Ovary (tissue), 9 donors: Measurements from ENCODE around the gene RPL22L1. TPM values are rescaled to one million over a fixed set of nuclear protein-coding genes. Genes with fewer than 3 reads are reported as not detected.

Experiments used
- DNase-seq, 5 donors: peaks; one replicate each; pipeline ENCODE4 v3.0.0-alpha.2; 2019 to 2020
- H3K27ac ChIP-seq, 2 donors: fragments of 200-600 bp; one replicate each; pipeline versions ENCODE4 v1.5.1 to v1.8.0; 2019 to 2022
- H3K27me3 ChIP-seq: fragments of 200-600 bp; one replicate; pipeline ENCODE4 v1.8.0; 2022
- H3K36me3 ChIP-seq: fragments of 200-600 bp; sonication (generic); one replicate; pipeline ENCODE4 v1.5.1; 2019
- H3K4me1 ChIP-seq: one replicate; pipeline ENCODE4 v1.8.1; 2013; ENCODE audit warnings: mild to moderate bottlenecking, moderate library complexity; ENCODE audit not compliant: insufficient read depth
- H3K4me3 ChIP-seq: fragments of 200-600 bp; sonication (generic); one replicate; pipeline ENCODE4 v1.5.1; 2017
- H3K9me3 ChIP-seq, 2 donors: fragments of 200-600 bp in 1 of 2; sonication (generic) in 1 of 2; one replicate each; pipeline versions ENCODE4 v1.5.1 to v1.8.1; 2013 to 2019; ENCODE audit warnings: mild to moderate bottlenecking in 1 of 2, moderate library complexity in 1 of 2
- EP300 ChIP-seq: sonication (generic); formaldehyde crosslinking; IDR thresholded peaks from one replicate; pipeline ENCODE4 v1.6.1; 2017; ENCODE audit warnings: antibody characterized with exemption
- POLR2A ChIP-seq: fragments of 450-650 bp; IDR thresholded peaks from one replicate; pipeline ENCODE4 v1.6.1; 2017; ENCODE audit warnings: antibody characterized with exemption, mild to moderate bottlenecking, moderate library complexity
- WGBS, 3 donors: extraction: QIAGEN DNeasy Blood & Tissue Kit in 1 of 3; methylation state at CpG; one replicate each; pipeline versions ENCODE4 v1.1.5 to v1.1.7; 2013 to 2017; 5-methylcytosine and 5-hydroxymethylcytosine counted together
- intact Hi-C, 4 donors: fragments of 100-400 bp; cut with DNase I; formaldehyde crosslinking; loops; one replicate each; pipeline versions ENCODE4 v1.11.0 to v1.15.1; 2022 to 2023
- polyA plus RNA-seq, 2 donors: library from polyadenylated mRNA; stranded (reverse); fragments of 200-250 nt in 1 of 2; fragments of 350-450 nt in 1 of 2; fragmentation: Illumina TruSeq in 1 of 2; extraction: RNeasy Lipid Tissue Mini Kit (QIAGEN cat#74804) in 1 of 2; gene quantifications; one replicate each; pipeline ENCODE4 v1.2.3, GENCODE V29; 2013 to 2014
- total RNA-seq, 7 donors: library from RNA; depleted of rRNA in 2 of 7; stranded (reverse); fragments of >200 nt in 2 of 7; fragmentation: NEBNext Ultra II Directional in 3 of 7; extraction: Animal tissue kit (Norgen Biotek cat#: 25700) in 3 of 7; gene quantifications; one replicate each; pipeline versions ENCODE4 v1.1.0 to v1.2.4, GENCODE V29; 2016 to 2023
- TF ChIP-seq, protein P1 (sequence below), 3 donors: fragments of 450-650 bp in 2 of 3; fragments of 200-600 bp in 1 of 3; IDR thresholded peaks; one replicate each; pipeline versions ENCODE4 v1.5.1 to v1.8.0; 2016 to 2022; ENCODE audit warnings: antibody characterized with exemption in 3 of 3, mild to moderate bottlenecking in 1 of 3
- donor health status: DM: no; HTN: no; CAD: no; lungs with moderate emphysema.
- donor health status: DM: no; HTN: no; CAD: no.
- donor health status: Bipolar disorder and iron deficiency.
- donor health status: DM: yes; HTN: yes; CAD: no.
- donor health status: DM: no; HTN: no; CAD: no.
- donor health status: DM: yes; HTN: yes; CAD: no.

The RPL22L1 gene
- total and polyA plus RNA-seq, 9 donors = 41.7 to 171 (median 68.4) TPM

DNA sequence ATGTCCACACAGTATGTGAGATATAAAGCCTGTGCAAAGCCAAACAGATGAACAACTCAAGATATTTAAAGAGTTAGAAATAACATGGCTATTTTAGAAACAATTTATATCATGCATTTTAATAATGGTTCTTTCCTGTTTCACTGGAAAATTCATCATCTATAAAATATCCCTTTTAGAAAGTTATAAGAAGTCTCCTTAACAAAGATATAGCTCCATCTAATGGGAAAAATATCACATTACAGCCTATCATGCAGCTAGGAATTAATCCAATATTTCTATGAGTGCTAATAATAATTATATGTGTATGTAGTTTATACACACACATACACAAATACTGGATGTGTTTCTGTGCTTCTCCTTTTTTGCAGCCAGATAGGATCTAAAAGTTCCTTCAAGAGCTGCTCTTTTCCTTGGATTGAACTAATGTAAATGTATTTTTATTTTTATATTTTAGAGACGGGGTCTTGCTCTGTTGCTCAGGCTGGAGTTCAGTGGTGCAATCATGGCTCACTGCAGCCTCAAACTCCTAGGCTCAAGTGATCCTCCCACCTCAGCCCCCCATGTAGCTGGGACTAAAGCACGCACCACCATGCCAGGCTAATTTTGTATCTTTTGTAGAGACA, 21.6 kb downstream of the RPL22L1 start:
- H3K27ac ChIP-seq = no peak overlapping the region
- intact Hi-C loops = loop anchor here in 1 of 4 donors (10.0 kb wide), 1 partner anchor 434 kb away; the partner anchor contains the start of gene CLDN11
- no peaks in the 10 kb centered on the region for H3K36me3 ChIP-seq
- H3K9me3 ChIP-seq = no peaks in the 10 kb centered on the region
- H3K27me3 ChIP-seq = no peaks in the 10 kb centered on the region
- no peak overlapping the region for H3K4me3 ChIP-seq
- TF ChIP-seq, protein P1, sequence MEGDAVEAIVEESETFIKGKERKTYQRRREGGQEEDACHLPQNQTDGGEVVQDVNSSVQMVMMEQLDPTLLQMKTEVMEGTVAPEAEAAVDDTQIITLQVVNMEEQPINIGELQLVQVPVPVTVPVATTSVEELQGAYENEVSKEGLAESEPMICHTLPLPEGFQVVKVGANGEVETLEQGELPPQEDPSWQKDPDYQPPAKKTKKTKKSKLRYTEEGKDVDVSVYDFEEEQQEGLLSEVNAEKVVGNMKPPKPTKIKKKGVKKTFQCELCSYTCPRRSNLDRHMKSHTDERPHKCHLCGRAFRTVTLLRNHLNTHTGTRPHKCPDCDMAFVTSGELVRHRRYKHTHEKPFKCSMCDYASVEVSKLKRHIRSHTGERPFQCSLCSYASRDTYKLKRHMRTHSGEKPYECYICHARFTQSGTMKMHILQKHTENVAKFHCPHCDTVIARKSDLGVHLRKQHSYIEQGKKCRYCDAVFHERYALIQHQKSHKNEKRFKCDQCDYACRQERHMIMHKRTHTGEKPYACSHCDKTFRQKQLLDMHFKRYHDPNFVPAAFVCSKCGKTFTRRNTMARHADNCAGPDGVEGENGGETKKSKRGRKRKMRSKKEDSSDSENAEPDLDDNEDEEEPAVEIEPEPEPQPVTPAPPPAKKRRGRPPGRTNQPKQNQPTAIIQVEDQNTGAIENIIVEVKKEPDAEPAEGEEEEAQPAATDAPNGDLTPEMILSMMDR (IDR thresholded peaks at IDR 0.05) = peak in 1 of 3 donors; percentile 29
- no peak for TF ChIP-seq POLR2A
- WGBS, 3 donors = 90 to 95% (median 91%) methylated on average over 2 of the region's 2 CpGs
- no peak for DNase-seq
- H3K4me1 ChIP-seq = no peaks in the 10 kb centered on the region

DNA sequence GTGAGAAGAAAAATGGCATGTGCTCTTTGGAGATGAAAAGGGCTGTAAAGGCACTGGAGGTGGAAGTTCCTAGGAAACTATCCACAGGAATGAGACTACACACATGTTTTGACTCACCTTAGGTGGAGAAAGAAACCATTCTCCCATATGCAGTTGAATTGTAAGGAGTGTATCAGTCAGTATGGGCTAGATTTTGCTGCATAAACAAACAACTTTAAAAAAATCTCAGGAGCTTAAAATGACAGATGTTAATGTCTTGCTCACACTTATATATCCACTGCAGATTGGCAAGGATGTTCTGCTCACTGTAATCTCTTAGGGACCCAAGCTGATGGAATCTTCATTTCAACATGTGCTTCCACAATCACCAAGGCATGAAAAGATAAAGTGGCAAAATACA, 25.6 kb downstream of the RPL22L1 start:
- Histone ChIP-seq H3K4me3 (no peak overlapping the region), H3K27me3 (no peaks in the 10 kb centered on the region), H3K9me3 (no peaks in the 10 kb centered on the region), H3K36me3 (no peaks in the 10 kb centered on the region), H3K27ac (no peak overlapping the region), H3K4me1 (no peaks in the 10 kb centered on the region)
- no peak for TF ChIP-seq POLR2A
- no peak for TF ChIP-seq EP300
- TF ChIP-seq, protein P1 (IDR thresholded peaks at IDR 0.05) = no peak
- DNase-seq = no peak
- intact Hi-C loops = loop anchor here in 1 of 4 donors (10.0 kb wide), 1 partner anchor 430 kb away; the partner anchor contains the start of gene CLDN11

DNA sequence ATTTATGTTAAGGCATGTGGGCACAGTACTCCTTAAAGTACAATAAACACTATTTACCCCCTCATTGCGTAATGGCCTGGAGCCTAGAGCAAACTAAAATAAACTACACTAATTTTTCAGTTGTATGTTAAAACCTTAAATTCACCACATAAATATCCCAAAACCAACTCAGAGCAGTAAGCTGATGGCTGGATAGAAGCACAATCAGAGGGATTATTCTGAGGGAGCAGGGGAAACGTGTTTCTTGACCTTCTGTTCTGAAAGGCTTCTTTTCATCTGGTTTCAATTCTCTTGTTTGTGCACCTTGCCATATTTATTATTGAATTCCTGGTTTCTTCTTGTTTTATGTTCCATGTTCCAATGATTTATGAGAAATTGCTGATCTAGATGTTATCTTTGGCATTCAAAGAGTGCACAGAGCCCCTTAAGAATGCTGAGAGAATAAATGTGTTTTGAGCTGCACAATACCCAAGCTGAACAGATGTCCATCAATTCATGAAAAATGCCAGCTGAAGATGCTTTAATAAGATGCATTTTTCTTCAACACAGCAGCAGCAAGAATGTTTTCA, 29.6 kb downstream of the RPL22L1 start:
- no peak for DNase-seq
- no peak for TF ChIP-seq POLR2A
- no peak overlapping the region for H3K27ac ChIP-seq
- no peaks in the 10 kb centered on the region for H3K27me3 ChIP-seq
- intact Hi-C loops = loop anchor here in 1 of 4 donors (10.0 kb wide), 1 partner anchor 426 kb away; the partner anchor contains the start of gene CLDN11
- H3K4me3 ChIP-seq = no peak overlapping the region
- no peaks in the 10 kb centered on the region for H3K36me3 ChIP-seq
- no peaks in the 10 kb centered on the region for H3K9me3 ChIP-seq
- WGBS, 3 donors = 63 to 67% (median 63%) methylated on average over 2 of the region's 2 CpGs
- no peaks in the 10 kb centered on the region for H3K4me1 ChIP-seq

GRCh38 chr3:170839518-170840100, 30.4 kb downstream of the RPL22L1 start:
- Histone ChIP-seq H3K4me3 (no peak overlapping the region), H3K27me3 (no peaks in the 10 kb centered on the region), H3K36me3 (no peaks in the 10 kb centered on the region), H3K4me1 (peaks cover 2% of the 10 kb centered on the region), H3K9me3 (no peaks in the 10 kb centered on the region), H3K27ac (no peak overlapping the region)
- DNase-seq = no peak
- intact Hi-C loops = loop anchor here in 1 of 4 donors (10.0 kb wide), 1 partner anchor 425 kb away; the partner anchor contains the start of gene CLDN11
- TF ChIP-seq POLR2A (no peak), EP300 (no peak)
- TF ChIP-seq, protein P1 (IDR thresholded peaks at IDR 0.05) = no peak
- WGBS, 3 donors = 75 to 86% (median 76%) methylated on average over 3 of the region's 3 CpGs

- DNase-seq = no peak
- no peaks in the 10 kb centered on the region for H3K9me3 ChIP-seq
- peaks cover 6% of the 10 kb centered on the region for H3K4me1 ChIP-seq
- intact Hi-C loops = no loop called here
- no peaks in the 10 kb centered on the region for H3K36me3 ChIP-seq
- WGBS, 3 donors = 84 to 92% (median 86%) methylated on average over 4 of the region's 4 CpGs
- no peak overlapping the region for H3K27ac ChIP-seq
- TF ChIP-seq, protein P1 (IDR thresholded peaks at IDR 0.05) = no peak
- TF ChIP-seq POLR2A = no peak
- TF ChIP-seq EP300 = no peak
- no peak overlapping the region for H3K4me3 ChIP-seq
- no peaks in the 10 kb centered on the region for H3K27me3 ChIP-seq
Measured at GRCh38 chr3:170836491-170836890, 33.5 kb downstream of the RPL22L1 start.
